Brain microvascular endothelial cell (primary cell): ENCODE results near the gene CEP350.

Source experiments
- DNase-seq: peaks from one replicate; pipeline ENCODE4 v3.0.0-alpha.2; 2020
- H3K27ac ChIP-seq: fragments of 250-450 bp; sonication (Bioruptor Pico); 2 replicates; pipeline ENCODE4 v1.5.1; 2020; ENCODE audit warnings: mild to moderate bottlenecking, moderate library complexity
- H3K27me3 ChIP-seq: fragments of 250-450 bp; sonication (Bioruptor Pico); replicated peaks from 2 replicates; pipeline ENCODE4 v1.5.1; 2020; ENCODE audit warnings: mild to moderate bottlenecking
- H3K36me3 ChIP-seq: fragments of 250-450 bp; sonication (Bioruptor Pico); replicated peaks from 2 replicates; pipeline ENCODE4 v1.5.1; 2020; ENCODE audit warnings: mild to moderate bottlenecking
- H3K4me3 ChIP-seq: 2 replicates; pipeline ENCODE4 v1.5.1; 2011; ENCODE audit warnings: low read depth, mild to moderate bottlenecking, control low read depth, low read length, moderate library complexity
- CTCF ChIP-seq: IDR thresholded peaks from 2 replicates; pipeline ENCODE4 v1.5.1; 2011; ENCODE audit warnings: low read depth, mild to moderate bottlenecking, moderate library complexity, low read length, control low read depth, inconsistent platforms; ENCODE audit errors: missing control alignments
- in situ Hi-C: cut with HindIII; loops from 2 replicates; pipeline ENCODE4 v1.10.0; 2017; ENCODE audit warnings: low sequenced_read_pairs, low pct_ligation_motif_present

The CEP350 gene

DNA sequence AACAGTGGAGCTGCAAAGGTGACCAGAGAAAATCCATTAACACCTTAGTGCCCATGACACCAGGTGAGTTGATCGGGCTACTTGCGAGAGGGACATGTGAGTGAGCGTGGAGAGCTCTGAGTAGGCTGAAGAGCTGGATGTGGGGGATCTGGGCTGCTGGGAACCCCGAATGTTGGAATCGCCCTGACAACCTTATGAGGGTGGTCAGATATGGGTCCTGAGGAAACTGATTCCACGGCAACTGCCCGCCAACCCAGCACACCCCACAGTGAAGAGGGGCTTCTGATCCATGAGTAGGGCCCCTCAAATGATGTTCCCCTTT, 199.4 kb downstream of the CEP350 start:
- H3K36me3 ChIP-seq, result no peaks in the 10 kb centered on the region
- peak overlapping the region; percentile 59 for H3K4me3 ChIP-seq
- TF ChIP-seq CTCF, result no peak
- no peak for DNase-seq
- H3K27me3 ChIP-seq, result no peaks in the 10 kb centered on the region
- in situ Hi-C loops, result no loop called here
- peak overlapping the region; percentile 77 for H3K27ac ChIP-seq

DNA sequence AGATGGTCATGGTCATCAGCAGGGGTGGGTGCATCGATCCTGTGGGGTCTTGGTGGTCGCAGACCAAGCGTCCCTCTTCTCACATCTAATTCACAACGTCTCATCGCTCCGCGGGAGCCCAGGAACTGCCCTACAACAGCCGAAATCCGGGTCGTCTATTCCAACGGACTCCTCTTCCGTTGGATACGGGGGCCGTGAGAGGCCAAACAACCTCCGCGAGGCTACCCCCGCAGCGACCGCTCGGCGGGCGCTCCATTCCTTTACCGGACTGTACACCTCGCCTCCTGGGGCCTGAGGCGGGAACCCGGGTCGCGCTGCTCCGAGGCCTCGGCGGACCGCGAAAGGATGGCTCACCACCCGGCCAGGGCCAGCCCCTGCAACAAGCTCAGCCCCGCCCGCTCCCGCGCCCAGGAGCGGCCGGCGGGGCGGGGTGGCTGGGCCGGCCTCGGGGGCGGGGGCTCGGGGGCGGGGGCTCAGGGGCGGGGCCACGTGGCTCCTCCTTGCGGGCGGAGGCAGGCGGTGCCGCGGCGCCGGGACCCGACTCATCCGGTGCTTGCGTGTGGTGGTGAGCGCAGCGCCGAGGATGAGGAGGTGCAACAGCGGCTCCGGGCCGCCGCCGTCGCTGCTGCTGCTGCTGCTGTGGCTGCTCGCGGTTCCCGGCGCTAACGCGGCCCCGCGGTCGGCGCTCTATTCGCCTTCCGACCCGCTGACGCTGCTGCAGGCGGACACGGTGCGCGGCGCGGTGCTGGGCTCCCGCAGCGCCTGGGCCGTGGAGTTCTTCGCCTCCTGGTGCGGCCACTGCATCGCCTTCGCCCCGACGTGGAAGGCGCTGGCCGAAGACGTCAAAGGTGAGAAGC, 199.9 kb downstream of the CEP350 start, which contains the start of gene QSOX1:
Gene QSOX1 (plus strand): TSS at position 545 of the 857 bp plus-strand sequence. CDS start 39 bp downstream, at position 584.
- Histone ChIP-seq H3K27ac (peak within 1 kb of the TSS; percentile 77), H3K36me3 (no peaks in the 10 kb centered on the region), H3K4me3 (peak within 1 kb of the TSS; percentile 87), H3K27me3 (no peaks in the 10 kb centered on the region)
- in situ Hi-C loops, result no loop called here
- peak; percentile 75 for DNase-seq
- no peak for TF ChIP-seq CTCF

DNA sequence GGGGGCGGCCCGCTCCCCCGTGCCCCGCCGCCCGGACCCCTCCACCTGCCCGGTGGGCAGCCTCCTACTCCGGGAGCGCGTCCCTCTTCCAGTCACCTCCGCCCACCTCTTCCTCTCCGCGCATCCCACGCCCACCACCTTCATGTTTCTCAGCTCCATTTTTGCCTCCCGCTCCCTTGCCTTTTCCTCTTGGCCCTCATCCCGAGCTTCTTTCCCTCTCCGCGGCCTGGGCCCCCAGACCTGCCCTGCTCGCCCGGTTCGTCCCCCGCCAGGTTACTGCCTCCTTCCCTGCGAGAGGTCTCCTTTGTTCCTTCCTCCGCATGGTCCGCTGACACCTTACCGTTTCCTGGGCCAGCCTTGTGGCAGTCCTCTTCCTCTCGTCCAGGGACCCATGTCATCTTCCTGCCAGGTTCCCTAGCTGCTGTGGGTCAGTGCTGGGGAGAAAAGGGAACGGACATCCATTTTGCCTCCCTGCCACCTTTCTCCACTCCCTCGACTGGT, 200.6 kb downstream of the CEP350 start:
- no peak for TF ChIP-seq CTCF
- Histone ChIP-seq H3K27ac (peak overlapping the region; percentile 77), H3K36me3 (no peaks in the 10 kb centered on the region), H3K4me3 (peak overlapping the region; percentile 87), H3K27me3 (no peaks in the 10 kb centered on the region)
- DNase-seq, result no peak
- in situ Hi-C loops, result no loop called here

DNA sequence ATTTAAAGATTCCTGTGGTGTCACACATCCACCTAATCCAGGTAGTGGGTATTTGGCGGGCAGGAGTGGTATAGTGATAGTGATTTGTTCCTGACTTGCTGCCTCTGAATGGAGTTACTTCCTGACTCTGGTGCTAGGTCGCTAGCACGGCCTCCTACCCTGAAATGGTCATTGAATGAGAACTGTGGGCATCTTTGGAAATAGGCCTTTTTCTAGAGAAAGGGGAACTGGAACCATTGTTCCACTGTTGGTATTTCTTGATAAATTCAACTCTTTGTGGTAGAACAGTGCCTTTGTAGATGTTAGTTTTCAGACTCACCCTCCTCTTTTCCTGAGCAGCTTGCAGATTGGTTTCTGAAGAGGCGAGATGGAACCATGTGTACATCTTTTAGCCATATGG, 201.6 kb downstream of the CEP350 start:
- Histone ChIP-seq H3K27ac (peak overlapping the region; percentile 48), H3K27me3 (no peaks in the 10 kb centered on the region), H3K4me3 (peak overlapping the region; percentile 20), H3K36me3 (no peaks in the 10 kb centered on the region)
- DNase-seq, result no peak
- no peak for TF ChIP-seq CTCF
- in situ Hi-C loops, result no loop called here

DNA sequence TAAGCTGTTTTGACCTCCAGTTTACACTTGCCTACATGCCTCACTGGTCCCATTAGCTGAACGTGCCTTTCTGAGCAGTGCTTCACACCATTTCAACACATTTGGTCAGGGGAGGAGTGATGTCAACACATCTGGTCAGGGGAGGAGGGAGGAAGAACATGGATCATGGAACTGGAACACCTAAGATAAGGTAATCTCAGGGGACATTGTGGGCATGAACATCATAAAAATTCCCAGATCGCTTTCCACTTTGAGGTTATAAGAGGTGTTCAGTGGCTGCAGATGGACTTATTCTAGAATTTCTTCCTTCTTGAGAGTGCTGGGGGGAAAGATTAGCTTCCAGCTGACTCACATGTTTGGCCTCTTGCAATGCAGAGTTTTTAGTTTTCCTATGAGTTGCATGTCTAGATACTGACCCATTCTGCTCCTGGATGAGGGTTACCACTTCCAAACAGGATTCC, 202.1 kb downstream of the CEP350 start:
- H3K27me3 ChIP-seq, result no peaks in the 10 kb centered on the region
- no peak for TF ChIP-seq CTCF
- peak overlapping the region; percentile 5 for H3K4me3 ChIP-seq
- H3K36me3 ChIP-seq, result no peaks in the 10 kb centered on the region
- peak; percentile 69 for DNase-seq
- in situ Hi-C loops, result no loop called here
- peak overlapping the region; percentile 48 for H3K27ac ChIP-seq
